Parathyroid adenoma (tissue), 2 donors: ENCODE measurements around the gene B4GALT6.

Experiments used
- H2AFZ ChIP-seq: fragments of 300-600 bp; sonication (generic); one replicate; pipeline ENCODE4 v1.7.0; 2017; ENCODE audit warnings: antibody characterized with exemption, mild to moderate bottlenecking
- H3K27ac ChIP-seq: fragments of 300-600 bp; sonication (generic); one replicate; pipeline ENCODE4 v1.7.0; 2017
- H3K27me3 ChIP-seq: fragments of 300-600 bp; sonication (generic); one replicate; pipeline ENCODE4 v1.7.0; 2017; ENCODE audit warnings: low read length; ENCODE audit not compliant: control insufficient read depth, insufficient read depth
- H3K36me3 ChIP-seq: fragments of 300-600 bp; sonication (generic); one replicate; pipeline ENCODE4 v1.7.0; 2017; ENCODE audit warnings: low read length; ENCODE audit not compliant: control insufficient read depth, insufficient read depth
- H3K4me1 ChIP-seq: fragments of 300-600 bp; sonication (generic); one replicate; pipeline ENCODE4 v1.7.0; 2017; ENCODE audit warnings: control low read depth
- H3K4me2 ChIP-seq: fragments of 300-600 bp; sonication (generic); one replicate; pipeline ENCODE4 v1.7.0; 2017; ENCODE audit warnings: low read length
- H3K4me3 ChIP-seq: fragments of 300-600 bp; sonication (generic); one replicate; pipeline ENCODE4 v1.7.0; 2017; ENCODE audit warnings: low read depth, low read length
- H3K79me2 ChIP-seq: fragments of 300-600 bp; sonication (generic); one replicate; pipeline ENCODE4 v1.7.0; 2017; ENCODE audit warnings: control low read depth
- H3K9ac ChIP-seq: fragments of 300-600 bp; sonication (generic); one replicate; pipeline ENCODE4 v1.7.0; 2017; ENCODE audit warnings: mild to moderate bottlenecking
- H3K9me3 ChIP-seq: fragments of 300-600 bp; sonication (generic); one replicate; pipeline ENCODE4 v1.7.0; 2017; ENCODE audit warnings: low read length; ENCODE audit not compliant: control insufficient read depth
- TF ChIP-seq, protein P1 (sequence below): fragments of 300-600 bp; sonication (generic); IDR thresholded peaks from one replicate; pipeline ENCODE4 v1.7.0; 2017; ENCODE audit warnings: antibody characterized with exemption, mild to moderate bottlenecking
- donor health status: primary hyperparathyroidism.

Gene B4GALT6

DNA sequence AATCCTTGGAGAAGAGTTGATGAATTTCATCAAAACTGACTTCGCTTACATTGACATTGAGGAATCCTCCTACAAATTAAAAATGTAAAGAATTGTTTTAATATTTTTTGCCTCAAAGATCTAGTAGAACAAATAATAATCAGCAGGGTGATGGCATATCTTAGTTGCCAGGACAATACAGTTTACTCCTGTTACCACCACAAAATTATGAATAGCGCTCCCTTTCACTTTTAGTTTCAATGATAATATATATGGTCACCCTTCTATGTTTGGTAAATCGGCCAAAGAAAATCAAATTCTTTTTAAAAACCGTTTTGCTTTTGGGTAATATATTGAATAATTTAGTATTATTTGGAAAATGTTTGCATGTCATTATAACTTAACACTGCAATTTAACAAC is 39.0 kb downstream of the B4GALT6 start:
- Histone ChIP-seq H3K9me3 (no peaks in the 10 kb centered on the region), H3K4me2 (no peak overlapping the region), H3K36me3 (no peaks in the 10 kb centered on the region), H3K27me3 (no peaks in the 10 kb centered on the region), H3K9ac (no peak overlapping the region), H3K4me3 (no peak overlapping the region), H3K79me2 (peaks cover 3% of the 10 kb centered on the region), H3K4me1 (peaks cover 8% of the 10 kb centered on the region), H2AFZ (no peak overlapping the region), H3K27ac (no peak overlapping the region)
- TF ChIP-seq, protein P1, sequence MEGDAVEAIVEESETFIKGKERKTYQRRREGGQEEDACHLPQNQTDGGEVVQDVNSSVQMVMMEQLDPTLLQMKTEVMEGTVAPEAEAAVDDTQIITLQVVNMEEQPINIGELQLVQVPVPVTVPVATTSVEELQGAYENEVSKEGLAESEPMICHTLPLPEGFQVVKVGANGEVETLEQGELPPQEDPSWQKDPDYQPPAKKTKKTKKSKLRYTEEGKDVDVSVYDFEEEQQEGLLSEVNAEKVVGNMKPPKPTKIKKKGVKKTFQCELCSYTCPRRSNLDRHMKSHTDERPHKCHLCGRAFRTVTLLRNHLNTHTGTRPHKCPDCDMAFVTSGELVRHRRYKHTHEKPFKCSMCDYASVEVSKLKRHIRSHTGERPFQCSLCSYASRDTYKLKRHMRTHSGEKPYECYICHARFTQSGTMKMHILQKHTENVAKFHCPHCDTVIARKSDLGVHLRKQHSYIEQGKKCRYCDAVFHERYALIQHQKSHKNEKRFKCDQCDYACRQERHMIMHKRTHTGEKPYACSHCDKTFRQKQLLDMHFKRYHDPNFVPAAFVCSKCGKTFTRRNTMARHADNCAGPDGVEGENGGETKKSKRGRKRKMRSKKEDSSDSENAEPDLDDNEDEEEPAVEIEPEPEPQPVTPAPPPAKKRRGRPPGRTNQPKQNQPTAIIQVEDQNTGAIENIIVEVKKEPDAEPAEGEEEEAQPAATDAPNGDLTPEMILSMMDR = no peak

DNA sequence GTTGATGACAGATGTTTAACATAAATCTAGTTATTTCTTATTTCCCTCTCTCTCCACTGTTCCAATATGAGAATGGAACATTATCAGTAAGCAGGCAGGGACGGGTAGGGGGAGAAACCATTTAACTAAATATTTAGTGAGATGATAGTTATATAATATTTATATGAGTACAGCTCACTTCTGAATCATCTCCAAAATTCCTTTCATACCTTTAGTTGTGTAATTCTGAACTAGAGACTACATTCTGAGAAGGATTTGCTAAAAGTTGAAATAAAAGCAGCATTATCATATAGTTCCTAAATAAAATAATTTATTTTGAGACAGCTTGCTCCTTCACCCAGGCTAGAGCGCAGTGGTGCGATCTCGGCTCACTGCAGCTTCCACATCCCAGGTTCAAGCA is 41.4 kb downstream of the B4GALT6 start:
- H3K4me2 ChIP-seq = no peak overlapping the region

DNA sequence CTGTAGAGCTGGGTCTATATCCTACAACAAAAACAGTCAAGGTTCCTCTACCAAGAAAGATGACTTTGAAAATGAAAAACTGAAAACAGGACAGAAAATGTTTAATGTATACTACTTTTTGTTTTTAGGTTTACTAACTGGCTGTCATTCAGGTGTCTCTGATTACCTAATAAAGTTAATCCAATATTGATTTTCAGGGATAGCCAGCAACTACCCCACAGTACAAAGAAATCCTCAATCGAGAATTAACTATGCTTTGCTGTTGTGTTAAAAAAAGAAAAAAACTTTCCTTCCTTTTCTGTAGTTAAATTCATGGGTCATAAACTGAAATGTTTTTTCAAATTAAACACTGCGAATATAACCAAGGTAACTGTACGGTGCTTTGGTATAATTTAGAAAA is 46.9 kb downstream of the B4GALT6 start:
- Histone ChIP-seq H3K9me3 (no peaks in the 10 kb centered on the region), H3K4me1 (no peaks in the 10 kb centered on the region), H3K9ac (no peak overlapping the region), H3K27me3 (no peaks in the 10 kb centered on the region), H3K27ac (no peak overlapping the region), H3K36me3 (no peaks in the 10 kb centered on the region), H3K79me2 (peaks cover 2% of the 10 kb centered on the region), H2AFZ (no peak overlapping the region), H3K4me2 (no peak overlapping the region), H3K4me3 (no peak overlapping the region)
- TF ChIP-seq, protein P1 = no peak

More for the DNA sequence above, 41.4 kb downstream of the B4GALT6 start:
- Histone ChIP-seq H3K27ac (no peak overlapping the region), H3K4me1 (peaks cover 8% of the 10 kb centered on the region), H3K4me3 (no peak overlapping the region), H3K9ac (no peak overlapping the region), H3K36me3 (no peaks in the 10 kb centered on the region), H3K79me2 (peaks cover 3% of the 10 kb centered on the region), H3K9me3 (no peaks in the 10 kb centered on the region), H2AFZ (no peak overlapping the region), H3K27me3 (no peaks in the 10 kb centered on the region)
- TF ChIP-seq, protein P1 = no peak

DNA sequence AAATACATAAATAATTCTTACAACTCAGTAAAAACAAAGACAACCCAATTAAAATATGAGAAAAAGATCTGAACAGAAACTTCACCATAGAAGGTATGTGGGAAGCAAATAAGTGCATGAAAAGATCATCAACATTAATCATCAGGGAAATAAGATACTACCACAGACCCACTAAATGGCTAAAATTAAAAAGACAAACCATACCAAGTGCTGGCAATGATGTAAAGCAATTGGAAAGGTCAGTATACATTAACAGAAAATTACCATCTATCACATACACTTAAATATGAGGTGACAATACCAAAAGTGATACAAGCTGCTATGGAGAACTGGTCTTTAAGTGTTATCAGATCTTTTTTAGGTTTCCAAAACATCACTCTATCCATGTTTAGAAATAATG is 48.0 kb downstream of the B4GALT6 start:
- Histone ChIP-seq H3K4me1 (no peaks in the 10 kb centered on the region), H3K9ac (no peak overlapping the region), H2AFZ (no peak overlapping the region), H3K27ac (no peak overlapping the region), H3K79me2 (peaks cover 2% of the 10 kb centered on the region), H3K27me3 (no peaks in the 10 kb centered on the region), H3K9me3 (no peaks in the 10 kb centered on the region), H3K4me3 (no peak overlapping the region), H3K36me3 (no peaks in the 10 kb centered on the region), H3K4me2 (no peak overlapping the region)
- TF ChIP-seq, protein P1 = no peak

DNA sequence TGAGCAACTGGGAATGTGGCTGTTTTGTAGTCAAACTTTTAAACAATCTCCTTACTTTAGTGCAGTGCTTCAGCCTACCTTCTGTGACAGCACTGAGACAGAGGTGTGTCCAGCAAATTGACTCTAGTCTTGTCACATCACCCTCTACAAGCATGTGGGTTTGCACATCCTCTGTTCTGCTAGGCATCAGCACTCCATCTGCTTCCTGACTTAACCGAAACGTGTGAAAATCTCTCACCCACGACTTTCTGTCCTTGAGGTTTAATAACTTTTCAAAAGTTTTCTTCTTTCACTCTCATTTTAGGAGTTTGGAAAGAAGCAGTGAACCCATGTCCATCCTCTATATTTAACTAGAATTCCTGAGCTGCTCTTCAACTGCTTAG is 50.1 kb downstream of the B4GALT6 start:
- no peaks in the 10 kb centered on the region for H3K36me3 ChIP-seq
- H3K4me2 ChIP-seq = no peak overlapping the region
- H3K79me2 ChIP-seq = peaks cover 2% of the 10 kb centered on the region
- no peaks in the 10 kb centered on the region for H3K4me1 ChIP-seq
- H3K27ac ChIP-seq = no peak overlapping the region
- H3K4me3 ChIP-seq = no peak overlapping the region
- H2AFZ ChIP-seq = no peak overlapping the region
- TF ChIP-seq, protein P1 = no peak
- H3K9me3 ChIP-seq = no peaks in the 10 kb centered on the region
- no peak overlapping the region for H3K9ac ChIP-seq
- no peaks in the 10 kb centered on the region for H3K27me3 ChIP-seq
